Loucy (cell line): ENCODE results near the gene RHOT1.

Experiments used
- H2AFZ ChIP-seq: fragments of 200-600 bp; sonication (generic); 2 replicates; pipeline ENCODE4 v1.6.0; 2016; ENCODE audit warnings: antibody characterized with exemption, mild to moderate bottlenecking, low read length, moderate library complexity
- H3F3A ChIP-seq: fragments of 200-600 bp; 2 replicates; pipeline ENCODE4 v1.6.0; 2016; ENCODE audit warnings: antibody characterized with exemption, low read depth, mild to moderate bottlenecking
- H3K27me3 ChIP-seq: fragments of 200-600 bp; sonication (generic); 2 replicates; pipeline ENCODE4 v1.6.1; 2014; ENCODE audit warnings: low read length, mild to moderate bottlenecking; ENCODE audit not compliant: insufficient read depth, poor library complexity, severe bottlenecking
- H3K36me3 ChIP-seq: fragments of 200-600 bp; sonication (generic); 2 replicates; pipeline ENCODE4 v1.6.1; 2016; ENCODE audit warnings: low read length; ENCODE audit not compliant: insufficient read depth
- H3K4me1 ChIP-seq: fragments of 200-600 bp; sonication (generic); 2 replicates; pipeline ENCODE4 v1.5.1; 2014; ENCODE audit warnings: low read length, mild to moderate bottlenecking; ENCODE audit not compliant: insufficient read depth, poor library complexity, severe bottlenecking
- H3K4me2 ChIP-seq: fragments of 200-600 bp; sonication (generic); 2 replicates; pipeline ENCODE4 v1.6.0; 2014; ENCODE audit warnings: antibody characterized with exemption, low read length, low read depth, mild to moderate bottlenecking; ENCODE audit not compliant: poor library complexity, severe bottlenecking
- H3K4me3 ChIP-seq: fragments of 200-600 bp; sonication (generic); 2 replicates; pipeline ENCODE4 v1.5.1; 2014; ENCODE audit warnings: low read length, mild to moderate bottlenecking, mixed read lengths; ENCODE audit not compliant: poor library complexity, severe bottlenecking
- H3K79me2 ChIP-seq: fragments of 200-600 bp; sonication (generic); 2 replicates; pipeline ENCODE4 v1.6.1; 2014; ENCODE audit warnings: low read length; ENCODE audit not compliant: insufficient read depth
- H3K9ac ChIP-seq: fragments of 200-600 bp; sonication (generic); 2 replicates; pipeline ENCODE4 v1.6.0; 2014; ENCODE audit warnings: mild to moderate bottlenecking, low read depth, low read length, moderate library complexity; ENCODE audit not compliant: poor library complexity, severe bottlenecking
- H3K9me2 ChIP-seq: fragments of 200-600 bp; sonication (generic); replicated peaks from 2 replicates; pipeline ENCODE4 v1.6.1; 2016; ENCODE audit warnings: low read depth, low read length, mixed read lengths
- H3K9me3 ChIP-seq: fragments of 200-600 bp; sonication (generic); 2 replicates; pipeline ENCODE4 v1.6.1; 2014; ENCODE audit warnings: mild to moderate bottlenecking, antibody characterized with exemption, low read length, low read depth; ENCODE audit not compliant: insufficient read depth
- H4K20me1 ChIP-seq: fragments of 200-600 bp; sonication (generic); 2 replicates; pipeline ENCODE4 v1.6.0; 2014; ENCODE audit warnings: antibody characterized with exemption, low read length, mild to moderate bottlenecking; ENCODE audit not compliant: insufficient read depth, poor library complexity, severe bottlenecking
- EZH2phosphoT487 ChIP-seq: fragments of 200-600 bp; IDR thresholded peaks from 2 replicates; pipeline ENCODE4 v1.6.1; 2018; ENCODE audit warnings: antibody characterized with exemption, mild to moderate bottlenecking, moderate library complexity, borderline replicate concordance
- TF ChIP-seq, protein P1 (sequence below): fragments of 200-600 bp; sonication (generic); conservative IDR thresholded peaks from 2 replicates; pipeline ENCODE4 v1.5.1; 2014; ENCODE audit warnings: mild to moderate bottlenecking, antibody characterized with exemption, low read length

The RHOT1 gene

DNA sequence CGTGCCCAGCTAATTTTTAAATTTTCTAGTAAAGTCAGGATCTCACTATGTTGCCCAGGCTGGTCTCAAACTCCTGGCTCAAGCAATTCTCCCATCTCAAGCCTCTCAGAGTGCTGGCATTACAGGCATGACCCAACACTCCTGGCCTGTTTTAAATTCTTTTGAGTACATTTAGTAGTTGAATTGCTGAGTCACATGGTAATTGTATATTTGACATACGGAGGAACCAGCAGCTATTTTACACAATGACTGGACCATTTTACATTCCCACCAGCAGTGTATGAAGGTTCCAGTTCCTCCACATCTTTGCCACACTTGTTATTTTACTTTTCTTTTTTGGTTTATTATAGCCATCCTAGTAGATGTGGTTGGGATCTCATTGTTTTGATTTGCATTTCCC is 43.6 kb downstream of the RHOT1 start:
- Histone ChIP-seq H3K4me3 (no peak overlapping the region), H3K9me3 (no peaks in the 10 kb centered on the region), H2AFZ (no peak overlapping the region), H3K79me2 (no peaks in the 10 kb centered on the region), H3K9ac (no peak overlapping the region), H3K36me3 (peaks cover 18% of the 10 kb centered on the region; the same call in 1 of the 2 replicates), H3K9me2 (no peaks in the 10 kb centered on the region), H3K4me2 (no peak overlapping the region), H4K20me1 (no peaks in the 10 kb centered on the region), H3F3A (no peaks in the 10 kb centered on the region), H3K4me1 (no peaks in the 10 kb centered on the region), H3K27me3 (no peaks in the 10 kb centered on the region)
- no peak for TF ChIP-seq EZH2phosphoT487
- TF ChIP-seq, protein P1, sequence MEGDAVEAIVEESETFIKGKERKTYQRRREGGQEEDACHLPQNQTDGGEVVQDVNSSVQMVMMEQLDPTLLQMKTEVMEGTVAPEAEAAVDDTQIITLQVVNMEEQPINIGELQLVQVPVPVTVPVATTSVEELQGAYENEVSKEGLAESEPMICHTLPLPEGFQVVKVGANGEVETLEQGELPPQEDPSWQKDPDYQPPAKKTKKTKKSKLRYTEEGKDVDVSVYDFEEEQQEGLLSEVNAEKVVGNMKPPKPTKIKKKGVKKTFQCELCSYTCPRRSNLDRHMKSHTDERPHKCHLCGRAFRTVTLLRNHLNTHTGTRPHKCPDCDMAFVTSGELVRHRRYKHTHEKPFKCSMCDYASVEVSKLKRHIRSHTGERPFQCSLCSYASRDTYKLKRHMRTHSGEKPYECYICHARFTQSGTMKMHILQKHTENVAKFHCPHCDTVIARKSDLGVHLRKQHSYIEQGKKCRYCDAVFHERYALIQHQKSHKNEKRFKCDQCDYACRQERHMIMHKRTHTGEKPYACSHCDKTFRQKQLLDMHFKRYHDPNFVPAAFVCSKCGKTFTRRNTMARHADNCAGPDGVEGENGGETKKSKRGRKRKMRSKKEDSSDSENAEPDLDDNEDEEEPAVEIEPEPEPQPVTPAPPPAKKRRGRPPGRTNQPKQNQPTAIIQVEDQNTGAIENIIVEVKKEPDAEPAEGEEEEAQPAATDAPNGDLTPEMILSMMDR, result no peak

DNA sequence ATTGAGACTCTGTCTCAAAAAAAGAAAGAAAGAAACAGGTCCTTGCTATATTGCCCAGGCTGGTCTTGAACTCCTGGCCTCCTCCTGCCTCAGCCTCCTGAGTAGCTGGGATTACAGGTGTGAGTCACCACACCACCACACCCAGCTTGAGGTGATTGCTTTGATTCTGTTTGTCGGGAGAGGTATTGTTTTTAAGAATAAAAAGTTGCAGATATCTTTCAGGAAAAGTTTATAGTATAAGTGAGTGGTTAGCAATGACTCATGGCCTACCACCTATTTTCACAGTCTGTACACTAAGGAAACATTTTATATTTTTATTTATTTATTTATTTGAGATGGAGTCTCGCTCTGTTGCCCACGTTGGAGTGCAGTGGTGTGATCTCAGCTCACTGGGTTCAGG is 45.0 kb downstream of the RHOT1 start:
- no peaks in the 10 kb centered on the region for H3K9me3 ChIP-seq
- H3K79me2 ChIP-seq, result no peaks in the 10 kb centered on the region
- TF ChIP-seq, protein P1, result no peak
- TF ChIP-seq EZH2phosphoT487, result no peak
- no peak overlapping the region for H2AFZ ChIP-seq
- no peak overlapping the region for H3K4me3 ChIP-seq
- H3K4me2 ChIP-seq, result no peak overlapping the region
- H3K4me1 ChIP-seq, result no peaks in the 10 kb centered on the region
- no peaks in the 10 kb centered on the region for H3K9me2 ChIP-seq
- H3F3A ChIP-seq, result no peaks in the 10 kb centered on the region
- H3K36me3 ChIP-seq, result peaks cover 7% of the 10 kb centered on the region; the same call in 1 of the 2 replicates
- H3K27me3 ChIP-seq, result no peaks in the 10 kb centered on the region
- H4K20me1 ChIP-seq, result no peaks in the 10 kb centered on the region
- no peak overlapping the region for H3K9ac ChIP-seq

DNA sequence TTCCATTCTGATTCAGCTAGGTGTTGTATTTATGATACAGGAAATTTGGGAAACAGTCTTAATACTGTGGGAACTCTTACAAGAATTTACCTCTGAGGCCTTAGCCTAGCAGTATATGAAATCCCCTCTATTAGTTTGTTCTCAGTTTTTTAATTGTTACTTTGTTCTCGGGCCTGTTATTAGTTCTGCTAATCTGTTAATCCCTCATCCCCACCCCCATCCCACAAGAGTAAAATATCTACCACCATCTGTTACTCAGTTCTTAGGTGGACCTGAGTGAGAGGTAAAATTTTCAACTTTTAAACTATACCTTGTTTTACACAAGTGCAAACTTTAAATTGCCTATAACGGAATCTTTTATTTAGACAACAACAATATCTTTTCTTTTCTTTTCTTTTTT is 47.0 kb downstream of the RHOT1 start:
- H3K4me2 ChIP-seq, result no peak overlapping the region
- no peaks in the 10 kb centered on the region for H3K4me1 ChIP-seq
- no peak overlapping the region for H2AFZ ChIP-seq
- H3K36me3 ChIP-seq, result peaks cover 18% of the 10 kb centered on the region
- H3K9me3 ChIP-seq, result no peaks in the 10 kb centered on the region
- TF ChIP-seq, protein P1, result no peak
- TF ChIP-seq EZH2phosphoT487, result no peak
- H3K9ac ChIP-seq, result no peak overlapping the region
- H3K79me2 ChIP-seq, result no peaks in the 10 kb centered on the region
- H3K4me3 ChIP-seq, result no peak overlapping the region
- H3K9me2 ChIP-seq, result no peaks in the 10 kb centered on the region
- no peaks in the 10 kb centered on the region for H3F3A ChIP-seq
- no peaks in the 10 kb centered on the region for H4K20me1 ChIP-seq
- no peaks in the 10 kb centered on the region for H3K27me3 ChIP-seq
